ENCODE measurements around the gene FLT3.

The FLT3 gene

DNA sequence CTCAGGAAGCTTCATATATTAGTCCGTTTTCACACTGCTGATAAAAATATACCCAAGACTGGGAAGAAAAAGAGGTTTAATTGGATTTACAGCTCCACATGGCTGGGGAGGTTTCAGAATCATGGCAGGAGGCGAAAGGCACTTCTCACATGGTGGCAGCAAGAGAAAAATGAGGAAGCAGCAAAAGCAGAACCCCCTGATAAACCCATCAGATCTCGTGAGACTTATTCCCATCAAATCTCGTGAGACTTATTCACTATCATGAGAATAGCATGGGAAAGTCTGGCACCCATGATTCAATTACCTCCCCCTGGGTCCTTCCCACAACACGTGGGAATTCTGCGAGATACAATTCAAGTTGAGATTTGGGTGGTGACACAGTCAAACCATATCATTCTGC lies 23.1 kb downstream of the FLT3 start:
- DNase-seq (ENCODE audit: low read depth): no peak
- TF ChIP-seq, protein P1, sequence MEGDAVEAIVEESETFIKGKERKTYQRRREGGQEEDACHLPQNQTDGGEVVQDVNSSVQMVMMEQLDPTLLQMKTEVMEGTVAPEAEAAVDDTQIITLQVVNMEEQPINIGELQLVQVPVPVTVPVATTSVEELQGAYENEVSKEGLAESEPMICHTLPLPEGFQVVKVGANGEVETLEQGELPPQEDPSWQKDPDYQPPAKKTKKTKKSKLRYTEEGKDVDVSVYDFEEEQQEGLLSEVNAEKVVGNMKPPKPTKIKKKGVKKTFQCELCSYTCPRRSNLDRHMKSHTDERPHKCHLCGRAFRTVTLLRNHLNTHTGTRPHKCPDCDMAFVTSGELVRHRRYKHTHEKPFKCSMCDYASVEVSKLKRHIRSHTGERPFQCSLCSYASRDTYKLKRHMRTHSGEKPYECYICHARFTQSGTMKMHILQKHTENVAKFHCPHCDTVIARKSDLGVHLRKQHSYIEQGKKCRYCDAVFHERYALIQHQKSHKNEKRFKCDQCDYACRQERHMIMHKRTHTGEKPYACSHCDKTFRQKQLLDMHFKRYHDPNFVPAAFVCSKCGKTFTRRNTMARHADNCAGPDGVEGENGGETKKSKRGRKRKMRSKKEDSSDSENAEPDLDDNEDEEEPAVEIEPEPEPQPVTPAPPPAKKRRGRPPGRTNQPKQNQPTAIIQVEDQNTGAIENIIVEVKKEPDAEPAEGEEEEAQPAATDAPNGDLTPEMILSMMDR (conservative IDR thresholded peaks at IDR 0.05; ENCODE audit: low read depth, low read length): no peak
- no peak overlapping the region for H3K4me3 ChIP-seq (ENCODE audit: low read depth, low read length)

DNA sequence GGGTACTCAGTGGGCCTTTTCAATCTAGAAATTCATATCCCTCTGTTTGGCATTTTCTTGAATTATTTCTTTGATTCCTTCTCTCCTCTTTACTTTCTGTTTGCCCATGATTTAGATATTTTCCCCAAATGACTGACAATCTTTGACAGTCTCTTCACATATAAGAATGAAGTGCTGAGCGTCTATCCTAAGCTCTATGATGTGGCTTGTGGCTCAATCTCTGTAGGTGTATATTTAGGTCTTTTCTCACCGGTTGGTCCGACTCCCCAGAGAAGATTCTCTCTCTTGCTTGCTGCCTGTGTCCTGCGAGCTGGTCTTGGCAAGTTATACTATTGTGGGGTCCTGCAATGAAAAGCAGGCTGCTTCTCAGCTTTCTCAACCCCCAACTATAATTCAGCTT lies 29.0 kb downstream of the FLT3 start:
- H3K4me3 ChIP-seq (ENCODE audit: low read depth, low read length): no peak overlapping the region
- TF ChIP-seq, protein P1 (conservative IDR thresholded peaks at IDR 0.05; ENCODE audit: low read depth, low read length): no peak
- no peak for DNase-seq (ENCODE audit: low read depth)

DNA sequence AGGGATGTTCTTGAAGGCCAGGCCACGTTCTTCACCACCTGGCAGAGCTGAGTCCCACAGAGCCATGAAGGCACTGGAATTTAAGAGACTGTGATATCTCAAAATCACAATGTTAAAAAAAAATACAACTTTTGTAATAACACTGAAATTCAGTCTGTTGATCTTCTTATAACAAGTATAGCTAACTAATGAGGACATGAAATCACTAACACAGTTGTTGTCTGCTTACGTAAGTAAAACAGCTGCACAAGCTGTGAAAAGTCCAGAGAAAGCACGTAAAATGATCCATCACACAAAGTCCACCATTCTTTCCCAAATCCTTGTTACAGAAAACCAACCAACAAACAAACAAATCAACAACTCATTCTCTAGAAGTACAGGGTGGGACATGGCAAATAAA lies 32.9 kb downstream of the FLT3 start:
- no peak for DNase-seq (ENCODE audit: low read depth)

DNA sequence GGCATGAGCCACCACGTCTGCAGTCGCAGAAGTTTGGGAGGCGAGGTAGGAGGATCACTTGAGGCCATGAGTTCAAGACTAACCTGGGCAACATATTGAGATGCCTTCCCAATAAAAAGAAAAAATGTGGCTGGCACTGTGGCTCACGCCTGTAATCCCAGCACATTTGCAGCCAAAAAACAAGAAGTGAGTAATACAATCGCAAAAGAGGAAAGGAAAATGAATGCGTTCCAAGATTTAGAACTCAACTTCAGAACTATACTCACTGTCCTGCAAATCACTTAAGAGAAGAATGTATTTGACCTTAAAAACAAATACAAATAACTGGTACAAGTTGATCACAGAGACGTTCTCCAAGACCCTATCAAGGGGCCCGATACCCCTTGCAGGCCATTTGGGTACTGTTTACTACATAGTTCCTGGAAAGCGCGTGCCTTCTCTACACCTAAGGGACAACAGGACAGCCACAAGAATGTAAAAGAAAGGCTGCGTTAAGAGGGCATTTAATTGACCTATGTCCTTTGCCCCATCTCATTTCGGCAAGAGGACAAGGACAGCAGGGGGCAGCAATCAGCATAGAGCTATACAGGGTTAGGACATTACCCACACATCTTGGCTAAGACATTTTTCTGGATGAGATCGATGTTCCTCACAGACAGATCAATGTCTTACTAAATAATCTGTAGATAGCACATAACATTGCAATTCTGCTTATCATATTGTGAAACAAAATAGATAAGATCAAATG lies 41.3 kb downstream of the FLT3 start:
- peak; percentile 45 for DNase-seq (ENCODE audit: low read depth)
- no peak overlapping the region for H3K4me3 ChIP-seq (ENCODE audit: low read depth, low read length)

More for the DNA sequence above, 32.9 kb downstream of the FLT3 start:
- H3K4me3 ChIP-seq (ENCODE audit: low read depth, low read length): no peak overlapping the region
- TF ChIP-seq, protein P1 (conservative IDR thresholded peaks at IDR 0.05; ENCODE audit: low read depth, low read length): no peak

DNA sequence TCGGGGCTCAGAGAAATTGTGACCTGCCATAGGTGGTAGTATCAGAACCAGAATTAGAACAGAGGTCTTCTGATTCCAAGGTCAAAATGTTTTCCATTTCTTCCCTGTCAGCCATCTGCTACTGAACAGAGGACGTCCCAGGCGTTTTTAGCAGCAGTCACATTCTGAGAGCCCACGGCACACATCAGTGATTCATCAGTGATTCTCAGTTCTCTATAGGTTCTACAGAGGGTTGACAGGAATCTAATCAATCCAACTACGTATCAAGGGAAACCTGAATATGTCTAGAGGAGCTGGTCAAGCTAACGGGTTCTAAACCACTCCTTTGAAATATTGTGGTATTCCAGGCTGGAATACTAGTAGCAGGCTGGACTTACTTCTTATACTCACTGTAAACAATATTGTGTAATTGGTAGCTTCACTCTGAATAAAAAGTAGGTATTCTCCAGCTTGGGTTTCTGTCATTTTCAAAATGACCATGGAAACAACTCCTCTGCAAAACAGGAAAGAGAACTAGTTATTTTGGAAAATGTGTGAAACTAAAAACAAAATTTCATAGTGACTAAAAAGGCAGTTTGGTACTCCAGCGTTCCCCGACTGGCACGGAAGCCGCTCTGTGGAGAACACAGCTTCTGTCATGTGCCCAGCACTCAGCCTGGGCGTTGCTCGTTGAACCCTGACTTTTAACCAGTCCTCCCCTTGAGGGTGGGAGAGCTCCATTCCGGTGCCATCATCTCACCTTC lies 43.2 kb downstream of the FLT3 start:
- TF ChIP-seq, protein P1 (conservative IDR thresholded peaks at IDR 0.05; ENCODE audit: low read depth, low read length): no peak
- H3K4me3 ChIP-seq (ENCODE audit: low read depth, low read length): no peak overlapping the region
- DNase-seq (ENCODE audit: low read depth): no peak

More for the DNA sequence above, 41.3 kb downstream of the FLT3 start:
- TF ChIP-seq, protein P1 (conservative IDR thresholded peaks at IDR 0.05; ENCODE audit: low read depth, low read length): peak; percentile 66

DNA sequence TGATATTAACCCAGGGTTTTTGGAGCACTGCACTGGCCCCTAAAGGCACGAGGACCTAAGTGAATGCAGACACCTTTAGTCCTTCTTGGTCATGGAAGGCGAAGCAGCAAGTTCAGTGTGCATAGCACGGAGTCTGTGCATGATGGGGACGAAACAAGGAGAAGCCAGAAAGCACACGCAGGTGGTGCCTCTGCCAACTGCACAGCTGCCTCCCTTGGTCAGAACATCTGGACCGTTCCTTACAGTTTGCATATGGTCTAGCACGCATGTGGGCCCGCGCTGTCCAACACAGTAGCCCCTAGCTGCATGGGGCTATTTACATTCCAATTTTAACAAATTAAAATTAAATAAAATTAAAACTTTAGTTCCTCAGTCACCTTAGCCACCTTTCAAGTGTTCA lies 44.0 kb downstream of the FLT3 start:
- no peak overlapping the region for H3K4me3 ChIP-seq (ENCODE audit: low read depth, low read length)
- TF ChIP-seq, protein P1 (conservative IDR thresholded peaks at IDR 0.05; ENCODE audit: low read depth, low read length): no peak
- no peak for DNase-seq (ENCODE audit: low read depth)
